Aorta (tissue), 5 donors: ENCODE results near the gene SPATS2L. TPM values are rescaled to one million over a fixed set of nuclear protein-coding genes. Genes with fewer than 3 reads are reported as not detected.

Experiments
- ATAC-seq: fragments of 200-7000 bp; cut with Tn5 transposase; one replicate; pipeline ENCODE4 v1.9.1; 2022; ENCODE audit warnings: moderate library complexity; ENCODE audit not compliant: low FRiP score
- DNase-seq, 2 donors: peaks; one replicate each; pipeline ENCODE4 v3.0.0-alpha.2; 2020
- H3K27ac ChIP-seq, 2 donors: one replicate each; pipeline ENCODE4 v1.5.1; 2013; ENCODE audit warnings: low read length in 2 of 2, mild to moderate bottlenecking in 2 of 2, moderate library complexity in 2 of 2, control low read depth in 1 of 2, inconsistent platforms in 1 of 2, low read depth in 1 of 2
- H3K27me3 ChIP-seq, 2 donors: one replicate each; pipeline ENCODE4 v1.6.1; 2013; ENCODE audit warnings: control low read depth in 1 of 2, low read length in 1 of 2, mild to moderate bottlenecking in 1 of 2, moderate library complexity in 1 of 2; ENCODE audit not compliant: insufficient read depth in 2 of 2, control insufficient read depth in 1 of 2
- H3K36me3 ChIP-seq, 2 donors: one replicate each; pipeline ENCODE4 v1.6.1; 2013; ENCODE audit warnings: control low read depth in 1 of 2, low read length in 1 of 2, mild to moderate bottlenecking in 1 of 2; ENCODE audit not compliant: insufficient read depth in 2 of 2, control insufficient read depth in 1 of 2
- H3K4me1 ChIP-seq, 2 donors: one replicate each; pipeline ENCODE4 v1.6.1; 2013; ENCODE audit warnings: low read length in 2 of 2, control low read depth in 1 of 2, mild to moderate bottlenecking in 1 of 2, moderate library complexity in 1 of 2; ENCODE audit not compliant: insufficient read depth in 2 of 2, control insufficient read depth in 1 of 2
- H3K4me3 ChIP-seq, 2 donors: one replicate each; pipeline ENCODE4 v1.5.1; 2013; ENCODE audit warnings: low read length in 2 of 2, control low read depth in 1 of 2, mild to moderate bottlenecking in 1 of 2
- H3K9me3 ChIP-seq: one replicate; pipeline ENCODE4 v1.6.1; 2013; ENCODE audit warnings: mild to moderate bottlenecking, low read length; ENCODE audit not compliant: control insufficient read depth
- WGBS, 2 donors: extraction: QIAGEN DNeasy Blood & Tissue Kit; methylation state at CpG; one replicate each; pipeline ENCODE4 v1.1.7; 2013; 5-methylcytosine and 5-hydroxymethylcytosine counted together
- intact Hi-C, 2 donors: fragments of 100-400 bp; cut with DNase I; formaldehyde crosslinking; loops; one replicate each; pipeline versions ENCODE4 v1.14.2 to v1.15.0; 2022
- polyA plus RNA-seq, 2 donors: library from polyadenylated mRNA; stranded (reverse); fragments of 200-250 nt; gene quantifications; one replicate each; pipeline ENCODE4 v1.2.3, GENCODE V29; 2013
- total RNA-seq, 2 donors: library from RNA; stranded (reverse); fragmentation: NEBNext Ultra II Directional; extraction: Animal tissue kit (Norgen Biotek cat#: 25700); gene quantifications; one replicate each; pipeline ENCODE4 v1.2.1, GENCODE V29; 2021
- donor health status: healthy with polysubstance abuse.
- donor health status: Bipolar disorder and iron deficiency.
- donor health status: DM: no; HTN: no; CAD: no.
- donor health status: DM: no; HTN: no; CAD: no.
- donor health status: DM: yes; HTN: yes; CAD: no.

SPATS2L gene
- total and polyA plus RNA-seq, 4 donors = 45.0 to 82.0 (median 63.7) TPM

GRCh38 chr2:200463452-200463851, 157.0 kb downstream of the SPATS2L start:
- no peak for ATAC-seq
- intact Hi-C loops = no loop called here
- 92 to 96% methylated on average over 2 of the region's 2 CpGs for WGBS, 2 donors
- Histone ChIP-seq H3K4me1 (no peaks in the 10 kb centered on the region), H3K36me3 (peaks cover 4 to 6% of the 10 kb centered on the region in 2 donors), H3K4me3 (no peak overlapping the region), H3K27ac (no peak overlapping the region), H3K9me3 (no peaks in the 10 kb centered on the region), H3K27me3 (no peaks in the 10 kb centered on the region)
- DNase-seq = no peak

DNA sequence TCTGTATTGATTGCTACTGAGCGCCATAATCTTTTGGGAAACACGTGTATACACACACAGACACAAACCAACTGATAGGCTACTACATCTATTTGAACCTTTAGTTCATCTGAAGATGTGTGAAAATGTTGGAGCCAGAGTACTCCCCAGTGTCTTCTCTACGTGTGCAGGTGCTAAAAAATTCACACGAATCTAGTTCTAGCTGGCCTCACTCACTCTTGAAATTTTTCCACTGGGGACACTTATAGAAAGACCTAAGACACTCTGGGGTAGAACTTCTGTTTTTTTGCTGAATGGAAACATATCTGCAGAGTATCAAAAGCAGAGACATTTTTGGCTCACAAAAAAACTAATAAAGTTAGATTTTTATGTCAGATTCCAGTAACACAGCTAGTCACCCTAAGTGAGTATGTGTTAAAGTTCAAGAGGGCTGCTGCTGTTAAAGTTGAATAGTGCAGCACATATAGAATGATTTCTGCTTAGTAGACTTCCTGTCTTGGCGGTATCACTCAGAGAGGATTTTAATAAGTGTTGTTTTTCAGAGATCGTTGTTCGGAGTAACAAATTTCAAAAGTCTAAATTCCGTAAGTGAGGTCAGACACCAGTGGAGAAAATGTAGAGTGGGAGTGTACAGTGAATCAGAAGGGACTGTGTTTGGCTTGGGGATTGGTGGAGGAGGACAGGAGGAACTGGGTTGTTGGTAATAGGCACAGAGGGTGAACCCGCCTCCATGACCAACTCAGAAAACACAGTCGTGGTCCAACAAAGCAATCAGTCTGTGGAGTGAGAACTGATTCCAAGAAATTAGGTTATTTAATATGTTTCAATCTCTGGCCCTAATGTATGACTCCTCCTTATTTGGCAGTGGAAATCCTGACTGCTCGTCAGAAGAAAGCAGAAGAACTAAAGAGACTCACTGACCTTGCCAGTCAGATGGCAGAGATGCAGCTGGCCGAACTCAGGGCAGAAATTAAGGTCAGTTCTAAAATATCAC, 160.2 kb downstream of the SPATS2L start:
- peak overlapping the region in 1 of 2 donors; percentile 40 for H3K27ac ChIP-seq
- intact Hi-C loops = no loop called here
- WGBS, 2 donors = 46% methylated on average over 12 of the region's 12 CpGs
- no peaks in the 10 kb centered on the region for H3K4me1 ChIP-seq
- peaks cover 8 to 10% of the 10 kb centered on the region in 2 donors for H3K36me3 ChIP-seq
- DNase-seq (peak in 1 of 2 donors; percentile 59), ATAC-seq (peak; percentile 91)
- H3K27me3 ChIP-seq = no peaks in the 10 kb centered on the region
- no peak overlapping the region for H3K4me3 ChIP-seq
- H3K9me3 ChIP-seq = no peaks in the 10 kb centered on the region

- Histone ChIP-seq H3K27me3 (no peaks in the 10 kb centered on the region), H3K36me3 (peaks cover 5 to 16% of the 10 kb centered on the region in 2 donors), H3K27ac (no peak overlapping the region), H3K4me3 (no peak overlapping the region), H3K4me1 (no peaks in the 10 kb centered on the region), H3K9me3 (no peaks in the 10 kb centered on the region)
- intact Hi-C loops = no loop called here
- DNase-seq (no peak), ATAC-seq (no peak)
- WGBS, 2 donors = 86 to 96% methylated on average over 7 to 8 of the region's 8 CpGs
Observed at GRCh38 chr2:200467806-200468681, 161.6 kb downstream of the SPATS2L start.

GRCh38 chr2:200469708-200470211, 163.3 kb downstream of the SPATS2L start:
- intact Hi-C loops = loop anchor here in 1 of 2 donors (10.0 kb wide), 1 partner anchor 165 kb away; the partner anchor contains the start of gene SPATS2L
- Histone ChIP-seq H3K9me3 (no peaks in the 10 kb centered on the region), H3K4me1 (no peaks in the 10 kb centered on the region), H3K27ac (no peak overlapping the region), H3K4me3 (no peak overlapping the region), H3K36me3 (peaks cover 5 to 16% of the 10 kb centered on the region in 2 donors), H3K27me3 (no peaks in the 10 kb centered on the region)
- 86% methylated on average over 13 of the region's 13 CpGs for WGBS, 2 donors
- no peak for DNase-seq
- ATAC-seq = no peak

DNA sequence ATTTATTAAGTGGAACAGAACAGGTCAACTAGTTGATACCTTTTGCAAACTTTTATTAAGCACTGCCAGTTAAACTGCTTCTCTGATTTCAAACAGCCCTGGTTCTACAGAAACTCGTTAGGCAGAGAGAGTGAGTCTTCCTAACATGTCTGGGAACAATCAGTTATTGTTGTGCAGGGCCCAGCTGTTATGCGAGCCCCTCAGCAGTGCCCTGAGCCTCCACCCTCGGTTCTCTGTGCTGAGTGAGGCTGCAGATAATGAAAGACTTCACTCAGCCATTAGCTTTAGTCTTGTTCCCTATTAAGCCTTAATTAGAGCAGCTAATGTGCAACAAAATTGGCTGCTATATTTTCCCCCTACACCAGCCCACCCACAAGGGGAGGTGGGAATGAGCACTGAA, 163.7 kb downstream of the SPATS2L start:
- intact Hi-C loops = loop anchor here in 1 of 2 donors (10.0 kb wide), 1 partner anchor 165 kb away; the partner anchor contains the start of gene SPATS2L
- no peaks in the 10 kb centered on the region for H3K4me1 ChIP-seq

GRCh38 chr2:200471324-200471848, 164.9 kb downstream of the SPATS2L start:
- Histone ChIP-seq H3K9me3 (no peaks in the 10 kb centered on the region), H3K4me1 (no peaks in the 10 kb centered on the region), H3K27me3 (no peaks in the 10 kb centered on the region), H3K4me3 (no peak overlapping the region), H3K36me3 (peaks cover 5 to 16% of the 10 kb centered on the region in 2 donors), H3K27ac (no peak overlapping the region)
- 55 to 58% methylated on average over 8 of the region's 8 CpGs for WGBS, 2 donors
- intact Hi-C loops = loop anchor here in 1 of 2 donors (10.0 kb wide), 1 partner anchor 167 kb away; the partner anchor contains the start of gene SPATS2L
- ATAC-seq (no peak), DNase-seq (no peak)

More for the DNA sequence above, 163.7 kb downstream of the SPATS2L start:
- H3K36me3 ChIP-seq = peaks cover 5 to 16% of the 10 kb centered on the region in 2 donors
- no peak overlapping the region for H3K27ac ChIP-seq
- H3K27me3 ChIP-seq = no peaks in the 10 kb centered on the region
- no peak for ATAC-seq
- 71 to 79% methylated on average over 3 of the region's 3 CpGs for WGBS, 2 donors
- no peak overlapping the region for H3K4me3 ChIP-seq
- DNase-seq = no peak
- H3K9me3 ChIP-seq = no peaks in the 10 kb centered on the region

- H3K27me3 ChIP-seq = no peaks in the 10 kb centered on the region
- WGBS, 2 donors = 85 to 89% methylated on average over 8 of the region's 8 CpGs
- H3K36me3 ChIP-seq = peaks cover 5 to 16% of the 10 kb centered on the region in 2 donors
- no peak for DNase-seq
- H3K4me1 ChIP-seq = no peaks in the 10 kb centered on the region
- no peak overlapping the region for H3K27ac ChIP-seq
- ATAC-seq = no peak
- no peak overlapping the region for H3K4me3 ChIP-seq
- H3K9me3 ChIP-seq = no peaks in the 10 kb centered on the region
- intact Hi-C loops = loop anchor here in 1 of 2 donors (10.0 kb wide), 1 partner anchor 167 kb away; the partner anchor contains the start of gene SPATS2L
Observed at GRCh38 chr2:200471928-200472645, 165.6 kb downstream of the SPATS2L start.
